Transverse colon (tissue), 4 donors: ENCODE results near the gene PDIA2. TPM values are rescaled to one million over a fixed set of nuclear protein-coding genes. Genes with fewer than 3 reads are reported as not detected.

ENCODE experiments used
- DNase-seq: peaks from one replicate; pipeline ENCODE4 v3.0.0-alpha.2; 2019
- H3K27ac ChIP-seq, 4 donors: fragments of 200-600 bp; sonication (generic); 2 replicates each; pipeline ENCODE4 v1.5.1; 2016 to 2018; ENCODE audit warnings: inconsistent platforms in 4 of 4
- H3K27me3 ChIP-seq: fragments of 200-600 bp; sonication (generic); 2 replicates; pipeline ENCODE4 v1.5.1; 2017; ENCODE audit warnings: inconsistent platforms
- H3K36me3 ChIP-seq, 4 donors: fragments of 200-600 bp; sonication (generic); 2 replicates each; pipeline ENCODE4 v1.5.1; 2017 to 2019; ENCODE audit warnings: inconsistent platforms in 4 of 4
- H3K4me1 ChIP-seq, 4 donors: fragments of 200-600 bp; sonication (generic); 2 replicates each; pipeline ENCODE4 v1.5.1; 2017 to 2020; ENCODE audit warnings: inconsistent platforms in 4 of 4
- H3K4me3 ChIP-seq, 4 donors: fragments of 200-600 bp; sonication (generic); 1 replicate in 1 of 4; 2 replicates in 3 of 4; pipeline versions ENCODE4 v1.5.1 to v1.6.1; 2017 to 2019; ENCODE audit warnings: inconsistent platforms in 4 of 4
- H3K9me3 ChIP-seq, 2 donors: fragments of 200-600 bp; sonication (generic); 2 replicates each; pipeline ENCODE4 v1.5.1; 2017 to 2019; ENCODE audit warnings: inconsistent platforms in 2 of 2
- EP300 ChIP-seq: sonication (generic); formaldehyde crosslinking; IDR thresholded peaks from one replicate; pipeline ENCODE4 v1.6.1; 2017; ENCODE audit warnings: antibody characterized with exemption, low read depth
- POLR2A ChIP-seq: fragments of 450-650 bp; IDR thresholded peaks from one replicate; pipeline ENCODE4 v1.6.1; 2016; ENCODE audit warnings: antibody characterized with exemption, mild to moderate bottlenecking, moderate library complexity
- POLR2AphosphoS5 ChIP-seq, 3 donors: sonication (generic); formaldehyde crosslinking; IDR thresholded peaks; one replicate each; pipeline ENCODE4 v1.6.1; 2016; ENCODE audit warnings: antibody characterized with exemption in 3 of 3
- WGBS, 2 donors: methylation state at CpG; one replicate each; pipeline ENCODE4 v1.1.5; 2018; ENCODE audit warnings: low coverage in 1 of 2; 5-methylcytosine and 5-hydroxymethylcytosine counted together
- in situ Hi-C, 4 donors: fragments of 200-750 bp; cut with MboI; loops; one replicate each; pipeline versions ENCODE4 v1.15.0 to v1.15.1; 2017; ENCODE audit warnings: low sequenced_read_pairs in 3 of 4, low pct_ligation_motif_present in 1 of 4, low pct_unique_long_range_greater_than_20kb in 1 of 4
- intact Hi-C: fragments of 100-400 bp; cut with DNase I; formaldehyde crosslinking; loops from one replicate; pipeline ENCODE4 v1.15.1; 2023; ENCODE audit warnings: low total_unique reads
- total RNA-seq, 4 donors: library from RNA; depleted of rRNA; stranded (reverse); fragments of >200 nt; gene quantifications; one replicate each; pipeline ENCODE4 v1.1.0, GENCODE V29; 2016
- TF ChIP-seq, protein P1 (sequence below), 5 experiments: fragments of 200-600 bp in 3 of 5; fragments of 450-650 bp in 2 of 5; sonication (generic) in 3 of 5; IDR thresholded peaks; 1 replicate in 2 of 5; 2 replicates in 3 of 5; pipeline ENCODE4 v1.5.1; 2016 to 2017; ENCODE audit warnings: antibody characterized with exemption in 5 of 5, inconsistent platforms in 3 of 5, mild to moderate bottlenecking in 2 of 5, moderate library complexity in 1 of 5

PDIA2 gene
- total RNA-seq, 4 donors from 2014 or later: 0.55 to 2.6 (median 0.79) TPM; not detected in 1

DNA sequence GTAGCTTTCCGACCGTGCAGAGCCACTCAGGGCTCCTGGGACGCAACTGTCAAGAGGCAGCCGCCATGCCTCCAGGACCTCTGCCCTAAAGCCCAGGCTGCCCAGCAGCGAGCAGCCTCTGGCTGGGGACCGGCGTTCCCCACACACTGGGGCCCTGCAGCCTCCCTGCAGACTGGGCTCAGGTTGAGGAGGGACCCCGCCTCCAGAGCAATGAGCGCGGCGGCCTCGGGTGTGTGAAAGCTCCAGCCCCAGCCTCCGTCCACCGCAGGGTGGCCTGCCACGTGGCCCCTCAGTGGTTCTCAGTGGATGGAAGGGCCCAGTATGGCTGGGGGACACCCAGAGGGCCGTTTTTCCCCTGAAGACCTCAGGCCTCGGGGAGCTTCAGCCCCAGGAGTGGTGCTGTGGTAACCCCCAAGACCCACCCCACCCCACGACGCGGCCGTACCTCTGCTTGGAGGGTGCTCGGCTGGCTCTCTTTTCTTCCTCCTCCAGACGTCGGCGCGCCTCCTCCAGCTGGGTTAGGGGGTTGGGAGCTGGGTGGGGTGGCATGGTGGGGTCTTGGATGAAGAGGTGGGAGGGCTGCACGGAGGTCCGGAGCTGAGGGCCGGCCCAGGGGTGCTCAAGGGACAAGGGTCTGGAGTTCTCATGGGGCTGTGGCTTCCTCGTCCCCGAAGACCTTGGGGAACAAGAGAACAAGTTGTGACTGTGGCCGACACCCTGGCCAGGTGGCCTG, 10.2 kb downstream of the PDIA2 start:
- Histone ChIP-seq H3K36me3 (peaks cover 0 to 31% (median 11%) of the 10 kb centered on the region in 4 donors), H3K27ac (no peak overlapping the region), H3K4me3 (no peak overlapping the region), H3K27me3 (no peaks in the 10 kb centered on the region), H3K4me1 (no peaks in the 10 kb centered on the region), H3K9me3 (no peaks in the 10 kb centered on the region)
- DNase-seq: no peak
- intact Hi-C loops: no loop called here
- no peak for TF ChIP-seq EP300
- TF ChIP-seq POLR2AphosphoS5 (IDR thresholded peaks at IDR 0.05): no peak
- no peak for TF ChIP-seq POLR2A
- 60 to 89% methylated on average over 1 to 23 of the region's 32 CpGs for WGBS, 2 donors
- in situ Hi-C loops: no loop called here

GRCh38 chr16:296276-296675, 13.3 kb downstream of the PDIA2 start:
- no peak overlapping the region for H3K27ac ChIP-seq
- peaks cover 0 to 10% (median 3%) of the 10 kb centered on the region in 4 donors for H3K36me3 ChIP-seq
- H3K4me1 ChIP-seq: no peaks in the 10 kb centered on the region
- no peak overlapping the region for H3K4me3 ChIP-seq
- DNase-seq: no peak
- intact Hi-C loops: no loop called here
- TF ChIP-seq EP300 (no peak), POLR2AphosphoS5 (IDR thresholded peaks at IDR 0.05) (no peak), POLR2A (no peak)
- TF ChIP-seq, protein P1, sequence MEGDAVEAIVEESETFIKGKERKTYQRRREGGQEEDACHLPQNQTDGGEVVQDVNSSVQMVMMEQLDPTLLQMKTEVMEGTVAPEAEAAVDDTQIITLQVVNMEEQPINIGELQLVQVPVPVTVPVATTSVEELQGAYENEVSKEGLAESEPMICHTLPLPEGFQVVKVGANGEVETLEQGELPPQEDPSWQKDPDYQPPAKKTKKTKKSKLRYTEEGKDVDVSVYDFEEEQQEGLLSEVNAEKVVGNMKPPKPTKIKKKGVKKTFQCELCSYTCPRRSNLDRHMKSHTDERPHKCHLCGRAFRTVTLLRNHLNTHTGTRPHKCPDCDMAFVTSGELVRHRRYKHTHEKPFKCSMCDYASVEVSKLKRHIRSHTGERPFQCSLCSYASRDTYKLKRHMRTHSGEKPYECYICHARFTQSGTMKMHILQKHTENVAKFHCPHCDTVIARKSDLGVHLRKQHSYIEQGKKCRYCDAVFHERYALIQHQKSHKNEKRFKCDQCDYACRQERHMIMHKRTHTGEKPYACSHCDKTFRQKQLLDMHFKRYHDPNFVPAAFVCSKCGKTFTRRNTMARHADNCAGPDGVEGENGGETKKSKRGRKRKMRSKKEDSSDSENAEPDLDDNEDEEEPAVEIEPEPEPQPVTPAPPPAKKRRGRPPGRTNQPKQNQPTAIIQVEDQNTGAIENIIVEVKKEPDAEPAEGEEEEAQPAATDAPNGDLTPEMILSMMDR (IDR thresholded peaks at IDR 0.05): no peak
- H3K27me3 ChIP-seq: no peaks in the 10 kb centered on the region
- no peaks in the 10 kb centered on the region for H3K9me3 ChIP-seq
- whole genome bisulfite sequencing, 2 donors: 94% methylated on average over 13 of the region's 14 CpGs; no CpG with 5 or more reads in 1 of the 2 donors
- in situ Hi-C loops: no loop called here

- TF ChIP-seq, protein P1 (IDR thresholded peaks at IDR 0.05): no peak
- TF ChIP-seq POLR2AphosphoS5 (IDR thresholded peaks at IDR 0.05) (no peak), POLR2A (no peak), EP300 (no peak)
- in situ Hi-C loops (no loop called here), intact Hi-C loops (no loop called here)
- 90% methylated on average over 37 of the region's 37 CpGs; no CpG with 5 or more reads in 1 of the 2 donors for WGBS, 2 donors
- no peaks in the 10 kb centered on the region for H3K9me3 ChIP-seq
- no peak overlapping the region for H3K4me3 ChIP-seq
- peaks cover 0 to 10% (median 3%) of the 10 kb centered on the region in 4 donors for H3K36me3 ChIP-seq
- H3K27me3 ChIP-seq: no peaks in the 10 kb centered on the region
- no peak for DNase-seq
- no peak overlapping the region for H3K27ac ChIP-seq
- H3K4me1 ChIP-seq: no peaks in the 10 kb centered on the region
Measured at GRCh38 chr16:296806-297510, 14.0 kb downstream of the PDIA2 start.

GRCh38 chr16:297832-298231, 14.9 kb downstream of the PDIA2 start:
- DNase-seq: no peak
- Histone ChIP-seq H3K4me3 (no peak overlapping the region), H3K4me1 (no peaks in the 10 kb centered on the region), H3K27me3 (no peaks in the 10 kb centered on the region), H3K36me3 (peaks cover 0 to 7% (median 3%) of the 10 kb centered on the region in 4 donors), H3K9me3 (no peaks in the 10 kb centered on the region), H3K27ac (no peak overlapping the region)
- WGBS, 2 donors: 95% methylated on average over 31 of the region's 32 CpGs; no CpG with 5 or more reads in 1 of the 2 donors
- in situ Hi-C loops: no loop called here
- TF ChIP-seq POLR2AphosphoS5 (IDR thresholded peaks at IDR 0.05) (no peak), EP300 (no peak)
- intact Hi-C loops: no loop called here

DNA sequence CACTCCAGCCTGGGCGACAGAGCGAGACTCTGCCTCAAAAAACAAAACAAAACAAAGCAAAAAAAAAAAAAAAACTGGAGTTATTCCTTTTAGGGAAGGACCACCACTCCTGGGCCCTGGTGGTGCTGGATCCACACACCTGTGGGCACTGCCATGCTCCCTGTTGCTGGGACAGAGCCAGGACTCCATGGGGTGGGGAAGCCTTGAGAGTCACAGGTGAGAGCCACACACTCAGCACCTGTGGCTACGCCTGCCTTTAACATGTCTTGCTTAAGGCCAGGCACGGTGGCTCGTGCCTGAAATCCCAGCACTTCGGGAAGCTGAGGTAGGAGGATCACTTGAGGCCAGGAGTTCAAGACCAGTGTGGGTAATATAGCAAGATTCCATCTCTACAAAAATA, 18.3 kb downstream of the PDIA2 start:
- intact Hi-C loops: no loop called here
- in situ Hi-C loops: no loop called here
- no peaks in the 10 kb centered on the region for H3K9me3 ChIP-seq
- no peak for DNase-seq
- H3K36me3 ChIP-seq: peaks cover 0 to 8% (median 0%) of the 10 kb centered on the region in 4 donors
- no peak overlapping the region for H3K27ac ChIP-seq
- H3K4me1 ChIP-seq: no peaks in the 10 kb centered on the region
- H3K27me3 ChIP-seq: no peaks in the 10 kb centered on the region
- WGBS, 2 donors: 95 to 100% methylated on average over 2 to 6 of the region's 6 CpGs
- TF ChIP-seq, protein P1 (IDR thresholded peaks at IDR 0.05): no peak
- TF ChIP-seq POLR2A (no peak), POLR2AphosphoS5 (IDR thresholded peaks at IDR 0.05) (no peak), EP300 (no peak)
- no peak overlapping the region for H3K4me3 ChIP-seq
